HFFc6 (cell line): ENCODE data around the gene NUPR2. TPM values are rescaled to one million over a fixed set of nuclear protein-coding genes. Genes with fewer than 3 reads are reported as not detected.
"Not testable (repeated sequence)": the region's sequence is repeated elsewhere in the genome, so short reads cannot be mapped to it uniquely, and the experiment has no call there.

Experiments used
- DNase-seq: peaks from one replicate; pipeline ENCODE4 v3.0.0-alpha.2; 2018
- H3K27ac Mint-ChIP-seq: 2 replicates; pipeline ENCODE4 v1.8.0; 2020; ENCODE audit warnings: mild to moderate bottlenecking, mixed read lengths
- H3K27me3 Mint-ChIP-seq: 2 replicates; pipeline ENCODE4 v1.8.0; 2021; ENCODE audit warnings: mild to moderate bottlenecking, moderate library complexity, mixed read lengths; ENCODE audit not compliant: insufficient read depth
- H3K36me3 Mint-ChIP-seq: 2 replicates; pipeline ENCODE4 v1.8.0; 2021; ENCODE audit warnings: low read depth, mixed read lengths
- H3K4me1 Mint-ChIP-seq: 2 replicates; pipeline ENCODE4 v1.8.0; 2020; ENCODE audit warnings: low read depth, mixed read lengths
- H3K4me3 Mint-ChIP-seq: 2 replicates; pipeline ENCODE4 v1.8.0; 2020; ENCODE audit warnings: mild to moderate bottlenecking, moderate library complexity, mixed read lengths
- H3K9me3 Mint-ChIP-seq: 2 replicates; pipeline ENCODE4 v1.8.0; 2020; ENCODE audit warnings: mild to moderate bottlenecking, mixed read lengths
- total RNA-seq, 6 experiments: library from RNA; stranded (reverse); fragmentation: NEBNext Ultra II Directional; extraction: Animal tissue kit (Norgen Biotek cat#: 25700); gene quantifications; 2 replicates in 1 of 6; 3 replicates in 5 of 6; pipeline ENCODE4 v1.2.3, GENCODE V29; 2021
- TF ChIP-seq, protein P1 (sequence below): fragments of 200-600 bp; sonication (generic); IDR thresholded peaks from 2 replicates; pipeline ENCODE4 v1.5.0; 2021; ENCODE audit warnings: antibody characterized with exemption, mild to moderate bottlenecking

The NUPR2 gene
- total RNA-seq, 6 experiments from 2014 or later = not detected

DNA sequence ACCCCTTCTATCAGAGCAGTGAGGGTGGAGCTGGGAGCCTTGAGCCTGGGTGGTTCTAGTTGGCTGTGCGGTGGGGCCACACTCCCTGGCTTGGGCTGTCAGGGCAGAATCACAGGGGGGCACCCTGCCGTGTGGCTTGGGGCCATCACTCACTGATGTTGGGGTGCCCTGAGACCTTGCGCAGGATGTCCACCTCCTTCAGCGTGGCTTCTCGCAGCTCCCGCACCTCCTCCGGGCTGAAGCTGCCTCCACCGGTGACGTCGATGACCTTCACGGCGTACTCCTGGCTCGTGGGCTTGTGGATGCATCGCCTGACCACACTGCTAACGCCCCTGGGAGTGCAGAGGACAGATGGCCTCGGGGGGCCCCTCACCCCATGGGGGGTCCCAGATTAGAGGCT lies 28.8 kb downstream of the NUPR2 start:
- H3K27ac Mint-ChIP-seq = no peak overlapping the region
- H3K4me3 Mint-ChIP-seq = no peak overlapping the region
- no peaks in the 10 kb centered on the region; the same call in 1 of the 2 replicates for H3K27me3 Mint-ChIP-seq
- no peaks in the 10 kb centered on the region for H3K36me3 Mint-ChIP-seq
- TF ChIP-seq, protein P1, sequence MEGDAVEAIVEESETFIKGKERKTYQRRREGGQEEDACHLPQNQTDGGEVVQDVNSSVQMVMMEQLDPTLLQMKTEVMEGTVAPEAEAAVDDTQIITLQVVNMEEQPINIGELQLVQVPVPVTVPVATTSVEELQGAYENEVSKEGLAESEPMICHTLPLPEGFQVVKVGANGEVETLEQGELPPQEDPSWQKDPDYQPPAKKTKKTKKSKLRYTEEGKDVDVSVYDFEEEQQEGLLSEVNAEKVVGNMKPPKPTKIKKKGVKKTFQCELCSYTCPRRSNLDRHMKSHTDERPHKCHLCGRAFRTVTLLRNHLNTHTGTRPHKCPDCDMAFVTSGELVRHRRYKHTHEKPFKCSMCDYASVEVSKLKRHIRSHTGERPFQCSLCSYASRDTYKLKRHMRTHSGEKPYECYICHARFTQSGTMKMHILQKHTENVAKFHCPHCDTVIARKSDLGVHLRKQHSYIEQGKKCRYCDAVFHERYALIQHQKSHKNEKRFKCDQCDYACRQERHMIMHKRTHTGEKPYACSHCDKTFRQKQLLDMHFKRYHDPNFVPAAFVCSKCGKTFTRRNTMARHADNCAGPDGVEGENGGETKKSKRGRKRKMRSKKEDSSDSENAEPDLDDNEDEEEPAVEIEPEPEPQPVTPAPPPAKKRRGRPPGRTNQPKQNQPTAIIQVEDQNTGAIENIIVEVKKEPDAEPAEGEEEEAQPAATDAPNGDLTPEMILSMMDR = no peak
- H3K4me1 Mint-ChIP-seq = peaks cover 1% of the 10 kb centered on the region
- DNase-seq = no peak
- H3K9me3 Mint-ChIP-seq = no peaks in the 10 kb centered on the region

GRCh38 chr7:56086761-56087160 lies 29.5 kb downstream of the NUPR2 start:
- no peak overlapping the region for H3K4me3 Mint-ChIP-seq
- no peak for DNase-seq
- no peaks in the 10 kb centered on the region; the same call in 1 of the 2 replicates for H3K27me3 Mint-ChIP-seq
- H3K36me3 Mint-ChIP-seq = no peaks in the 10 kb centered on the region; the same call in 1 of the 2 replicates
- no peak overlapping the region; the same call in 1 of the 2 replicates for H3K27ac Mint-ChIP-seq
- H3K4me1 Mint-ChIP-seq = no peaks in the 10 kb centered on the region; the same call in 1 of the 2 replicates
- TF ChIP-seq, protein P1 = no peak
- no peaks in the 10 kb centered on the region for H3K9me3 Mint-ChIP-seq

DNA sequence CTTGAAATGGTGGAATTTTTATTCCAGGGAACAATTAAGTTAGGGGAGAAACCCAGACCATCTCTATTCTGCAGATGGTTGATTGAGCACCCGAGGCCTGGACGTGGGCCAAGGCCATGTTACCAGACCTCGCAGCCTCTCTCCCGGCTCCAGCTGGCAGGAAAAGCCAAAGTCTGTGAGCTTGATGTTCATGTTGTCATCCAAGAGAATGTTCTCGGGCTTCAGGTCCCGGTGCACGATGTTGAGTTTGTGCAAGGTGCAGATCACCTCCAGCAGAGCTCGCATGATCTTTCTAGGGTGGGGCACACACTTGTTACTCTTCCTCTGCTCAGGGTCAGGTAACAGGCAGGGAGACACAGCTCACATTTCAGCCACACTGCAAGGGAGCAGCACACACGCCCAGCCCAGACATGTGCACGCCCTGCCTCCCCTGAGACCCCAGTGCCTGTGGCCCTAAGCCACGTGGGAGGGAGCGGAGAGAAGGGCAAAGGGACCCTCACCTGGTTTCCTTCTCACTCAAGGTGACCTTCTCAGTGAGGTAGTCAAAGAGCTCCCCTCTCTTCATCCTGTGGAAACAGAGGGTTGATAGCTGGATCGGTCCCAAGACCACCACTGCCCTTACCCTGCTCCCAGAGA lies 32.9 kb downstream of the NUPR2 start:
- Mint-ChIP-seq H3K27me3 (peaks cover 3% of the 10 kb centered on the region), H3K4me1 (peaks cover 12% of the 10 kb centered on the region), H3K27ac (no peak overlapping the region), H3K4me3 (no peak overlapping the region), H3K36me3 (peaks cover 5% of the 10 kb centered on the region), H3K9me3 (no peaks in the 10 kb centered on the region)
- DNase-seq = no peak
- TF ChIP-seq, protein P1 = no peak

GRCh38 chr7:56081626-56082340 lies 34.4 kb downstream of the NUPR2 start:
- H3K27ac Mint-ChIP-seq = no peak overlapping the region
- TF ChIP-seq, protein P1 = no peak
- peaks cover 14% of the 10 kb centered on the region for H3K4me1 Mint-ChIP-seq
- DNase-seq = no peak
- H3K9me3 Mint-ChIP-seq = no peaks in the 10 kb centered on the region
- peaks cover 6% of the 10 kb centered on the region for H3K36me3 Mint-ChIP-seq
- no peak overlapping the region for H3K4me3 Mint-ChIP-seq
- peaks cover 3% of the 10 kb centered on the region for H3K27me3 Mint-ChIP-seq

DNA sequence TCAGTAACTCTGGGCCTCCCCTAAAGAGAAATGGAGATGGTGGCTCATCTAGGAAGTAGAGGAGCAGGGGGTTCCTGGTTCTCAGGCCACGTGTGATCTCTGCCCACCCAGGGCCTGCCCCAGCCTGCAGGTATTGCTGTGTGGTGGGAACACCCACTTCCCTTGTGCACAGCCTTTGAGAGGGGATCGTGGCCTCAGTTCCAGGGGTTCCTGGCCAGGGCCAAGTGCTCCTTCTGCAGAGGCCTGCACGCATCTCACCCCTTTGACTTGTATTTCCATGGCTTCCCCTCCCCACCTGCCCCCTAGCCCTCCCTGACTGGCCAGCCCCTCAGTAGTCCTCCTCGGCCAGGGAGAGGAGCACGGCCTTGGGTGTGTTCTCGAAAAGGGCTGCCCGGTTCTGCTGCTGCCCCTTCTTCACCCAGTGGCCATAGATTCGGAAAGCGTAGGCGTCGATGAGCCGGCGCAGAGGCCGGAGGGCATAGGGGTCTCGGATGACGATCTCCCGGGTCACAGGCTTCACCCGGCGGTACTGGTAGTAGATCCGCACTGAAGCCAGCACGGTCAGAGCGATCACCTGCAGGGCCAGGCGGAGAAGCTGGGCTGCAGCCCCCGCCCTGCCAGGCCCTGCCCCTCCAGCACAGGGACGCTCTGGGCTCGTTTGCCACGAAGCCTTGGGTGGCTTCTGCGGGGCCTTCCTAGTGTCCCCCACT lies 35.3 kb downstream of the NUPR2 start:
- peaks cover 20% of the 10 kb centered on the region for H3K4me1 Mint-ChIP-seq
- not testable (repeated sequence) for H3K9me3 Mint-ChIP-seq, H3K27me3 Mint-ChIP-seq, H3K4me3 Mint-ChIP-seq, DNase-seq, H3K27ac Mint-ChIP-seq
- H3K36me3 Mint-ChIP-seq = peaks cover 11% of the 10 kb centered on the region
